Medulla oblongata (tissue), 1 donor: ENCODE results near the gene GPR132.
"Not testable (repeated sequence)": the region's sequence is repeated elsewhere in the genome, so short reads cannot be mapped to it uniquely, and the experiment has no call there.

Source experiments
- DNase-seq: peaks from one replicate; pipeline ENCODE4 v3.0.0-alpha.2; 2015; ENCODE audit errors: extremely low spot score

Gene GPR132

DNA sequence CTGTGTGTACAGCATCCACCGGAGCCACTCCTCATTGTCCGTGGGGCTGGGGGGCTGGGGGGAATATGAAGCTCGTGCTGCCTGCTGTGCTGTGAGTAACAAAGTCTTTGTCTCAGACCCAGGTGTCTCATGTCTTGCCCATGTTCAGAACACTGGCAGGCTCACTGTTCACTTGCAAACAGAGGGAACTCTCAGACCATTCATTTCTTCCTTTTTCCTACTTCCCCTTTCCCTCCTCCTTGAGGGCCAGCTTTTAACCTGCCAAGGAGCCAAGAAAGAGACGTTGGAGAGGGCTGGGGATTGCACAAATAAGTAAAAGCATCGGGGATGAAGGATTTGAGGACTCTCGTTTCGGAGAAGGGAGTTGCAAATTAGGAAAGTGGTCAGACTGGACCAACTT is 21.6 kb downstream of the GPR132 start:
- no peak for DNase-seq

GRCh38 chr14:105042813-105043212 is 22.4 kb downstream of the GPR132 start:
- DNase-seq: no peak

GRCh38 chr14:105041841-105042765 is 23.1 kb downstream of the GPR132 start:
- no peak for DNase-seq

GRCh38 chr14:105039458-105040205 is 25.6 kb downstream of the GPR132 start:
- no peak for DNase-seq

DNA sequence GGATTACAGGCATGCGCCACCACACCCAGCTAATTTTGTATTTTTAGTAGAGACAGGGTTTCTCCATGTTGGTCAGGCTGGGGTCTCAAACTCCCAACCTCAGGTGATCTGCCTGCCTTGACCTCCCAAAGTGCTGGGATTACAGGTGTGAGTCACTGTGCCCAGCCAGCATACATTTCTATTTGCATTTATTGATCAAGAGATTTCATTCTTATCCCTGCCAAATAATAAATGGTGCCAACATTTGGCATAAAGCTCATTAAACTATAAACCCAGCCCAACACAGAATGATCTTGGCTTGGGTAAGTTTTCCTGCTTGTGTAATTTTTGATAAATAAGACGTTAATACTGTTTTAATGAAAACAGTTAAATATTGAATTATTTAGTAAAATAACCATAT is 29.6 kb downstream of the GPR132 start:
- DNase-seq: not testable (repeated sequence)

DNA sequence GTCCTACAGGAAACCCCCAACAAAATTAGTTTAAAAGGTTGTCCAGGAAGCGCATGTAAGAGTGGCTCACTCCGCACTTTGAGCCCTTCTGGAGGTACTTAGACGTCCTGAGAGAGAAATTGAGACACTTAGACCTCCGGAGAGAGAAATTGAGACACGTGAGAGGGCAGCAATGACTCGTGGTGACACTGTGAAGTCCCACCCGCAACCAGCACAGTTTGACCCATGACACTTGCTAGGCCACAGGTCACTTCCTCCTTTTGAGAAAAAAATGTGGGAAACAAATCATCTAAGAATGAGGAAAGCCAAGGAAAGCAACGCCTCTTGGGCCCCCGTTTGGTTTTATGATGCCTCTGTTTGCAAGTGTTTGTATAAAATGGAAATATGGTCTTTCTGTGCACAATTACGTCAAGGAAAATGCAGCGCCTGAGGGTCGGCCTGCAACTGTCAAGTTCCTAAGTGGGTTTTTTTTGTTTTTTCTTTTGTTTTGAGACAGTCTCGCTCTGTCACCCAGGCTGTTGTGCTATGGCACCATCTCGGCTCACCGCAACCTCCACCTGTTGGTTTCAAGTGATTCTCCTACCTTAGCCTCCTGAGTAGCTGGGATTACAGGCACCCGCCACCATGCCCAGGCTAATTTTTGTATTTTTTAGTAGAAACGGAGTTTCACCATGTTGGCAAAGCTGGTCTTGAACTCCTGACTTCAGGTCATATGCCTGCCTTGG is 30.8 kb downstream of the GPR132 start:
- no peak for DNase-seq

DNA sequence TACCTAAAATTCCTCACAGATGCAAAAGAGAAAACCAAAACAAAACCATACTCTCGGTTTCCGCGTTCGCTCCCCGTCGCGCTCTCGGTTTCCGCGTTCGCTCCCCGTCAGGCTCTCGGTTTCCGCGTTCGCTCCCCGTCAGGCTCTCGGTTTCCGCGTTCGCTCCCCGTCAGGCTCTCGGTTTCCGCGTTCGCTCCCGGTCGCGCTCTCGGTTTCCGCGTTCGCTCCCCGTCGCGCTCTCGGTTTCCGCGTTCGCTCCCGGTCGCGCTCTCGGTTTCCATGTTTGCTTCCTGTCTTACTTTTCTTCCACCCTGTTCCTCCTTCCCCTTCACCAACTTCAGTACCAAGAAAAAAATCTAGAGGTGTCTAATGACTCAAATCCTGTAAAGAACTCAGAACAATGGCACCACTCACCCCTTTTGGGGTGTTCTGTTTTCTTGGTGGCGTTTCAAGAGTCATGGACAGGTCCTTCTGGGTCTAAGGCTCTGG is 31.8 kb downstream of the GPR132 start:
- DNase-seq: not testable (repeated sequence)

- not testable (repeated sequence) for DNase-seq
These were observed 32.8 kb downstream of the GPR132 start for GRCh38 chr14:105032451-105032901.

DNA sequence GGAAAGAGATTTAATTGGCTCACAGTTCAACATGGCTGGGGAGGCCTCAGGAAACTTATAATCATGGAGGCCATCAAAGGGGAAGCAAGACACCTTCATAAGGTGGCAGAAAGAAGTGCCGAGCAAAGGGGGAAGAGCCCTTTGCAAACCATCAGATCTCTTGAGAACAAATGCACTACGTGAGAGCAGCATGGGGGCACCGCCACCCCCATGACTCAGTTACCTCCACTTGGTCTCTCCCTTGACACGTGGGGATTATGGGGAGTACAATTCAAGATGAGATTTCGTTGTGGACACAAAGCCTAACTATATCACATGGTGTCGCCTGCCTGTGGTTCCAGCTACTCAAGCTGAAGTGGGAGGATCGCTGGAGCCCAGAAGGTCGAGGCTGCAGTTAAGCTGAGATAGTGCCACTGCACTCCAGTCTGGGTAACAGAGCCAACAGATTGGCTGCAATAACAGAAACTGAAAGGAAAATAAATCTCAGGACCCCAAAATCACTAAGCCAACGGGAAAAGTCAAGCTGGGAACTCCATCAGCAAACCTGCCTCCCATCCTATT is 34.3 kb downstream of the GPR132 start:
- DNase-seq: no peak

DNA sequence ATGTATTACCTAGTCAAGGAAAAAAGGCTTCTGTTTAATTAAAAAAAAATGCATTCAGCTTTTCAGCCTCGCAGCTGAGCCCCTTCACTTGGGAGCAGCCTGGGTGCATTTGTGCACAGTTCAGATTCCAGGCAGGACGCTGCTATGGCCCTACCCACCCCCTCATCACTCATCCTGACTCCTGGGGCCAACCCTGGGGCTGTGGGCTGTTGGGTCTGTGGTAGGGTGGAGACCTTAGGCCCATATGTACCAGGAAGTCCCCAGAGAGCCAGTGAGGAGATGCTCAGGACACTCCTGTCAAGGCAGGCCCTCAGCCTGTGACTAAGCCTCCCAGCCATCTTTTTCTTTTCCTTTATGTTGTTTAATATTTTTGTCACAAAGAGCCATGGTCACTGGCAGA is 35.0 kb downstream of the GPR132 start:
- no peak for DNase-seq

- no peak for DNase-seq
These were observed 35.8 kb downstream of the GPR132 start for GRCh38 chr14:105029402-105029801.

GRCh38 chr14:105028251-105028927 is 36.8 kb downstream of the GPR132 start:
- no peak for DNase-seq

GRCh38 chr14:105027718-105028117 is 37.5 kb downstream of the GPR132 start:
- not testable (repeated sequence) for DNase-seq

- no peak for DNase-seq
These were observed 38.2 kb downstream of the GPR132 start for GRCh38 chr14:105026802-105027563.

DNA sequence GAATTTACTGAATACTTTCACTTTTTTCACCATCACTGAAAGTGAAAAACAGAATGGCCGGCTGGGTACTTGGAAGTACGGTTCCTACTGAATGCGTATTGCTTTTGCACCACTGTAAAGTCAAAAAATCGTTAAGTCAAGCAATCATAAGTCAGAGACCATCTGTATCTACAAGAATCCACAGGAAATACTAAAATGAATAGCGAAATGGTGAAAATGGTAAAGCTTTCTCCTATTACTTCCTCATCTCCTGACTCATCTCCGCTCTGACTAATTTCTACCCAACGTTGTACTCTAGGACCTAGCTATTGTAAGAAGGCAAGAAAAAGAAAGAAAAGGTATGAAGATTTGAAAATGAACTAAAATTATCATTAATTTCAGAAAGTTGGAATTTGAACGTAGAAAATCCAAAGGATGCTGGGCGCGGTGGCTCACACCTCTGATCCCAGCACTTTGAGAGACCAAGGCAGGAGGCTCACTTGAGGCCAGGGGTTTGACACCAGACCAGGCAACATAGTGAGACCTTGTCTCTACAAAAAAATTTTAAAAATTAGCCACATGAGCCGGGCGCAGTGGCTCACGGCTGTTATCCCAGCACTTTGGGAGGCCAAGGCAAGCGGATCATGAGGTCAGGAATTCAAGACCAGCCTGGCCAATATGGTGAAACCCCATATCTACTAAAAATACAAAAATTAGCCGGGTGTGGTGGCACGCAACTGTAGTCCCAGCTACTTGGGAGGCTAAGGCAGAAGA is 39.0 kb downstream of the GPR132 start:
- no peak for DNase-seq

DNA sequence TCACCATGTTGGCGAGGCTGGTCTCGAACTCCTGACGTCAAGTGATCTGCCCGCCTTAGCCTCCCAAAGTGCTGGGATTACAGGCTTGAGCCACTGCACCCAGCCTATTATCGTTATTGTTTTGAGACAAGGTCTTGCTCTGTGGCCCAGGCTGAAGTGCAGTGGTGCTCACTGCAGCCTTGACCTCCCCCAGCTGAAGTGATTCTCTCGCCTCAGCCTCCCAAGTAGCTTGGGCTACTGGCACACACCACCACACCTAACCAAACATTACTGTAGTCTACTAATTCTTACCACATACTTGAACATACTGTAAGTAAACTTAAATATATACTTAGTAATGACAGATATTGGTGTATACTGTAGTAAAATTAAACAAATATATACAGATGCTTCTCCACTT is 39.8 kb downstream of the GPR132 start:
- DNase-seq: no peak

DNA sequence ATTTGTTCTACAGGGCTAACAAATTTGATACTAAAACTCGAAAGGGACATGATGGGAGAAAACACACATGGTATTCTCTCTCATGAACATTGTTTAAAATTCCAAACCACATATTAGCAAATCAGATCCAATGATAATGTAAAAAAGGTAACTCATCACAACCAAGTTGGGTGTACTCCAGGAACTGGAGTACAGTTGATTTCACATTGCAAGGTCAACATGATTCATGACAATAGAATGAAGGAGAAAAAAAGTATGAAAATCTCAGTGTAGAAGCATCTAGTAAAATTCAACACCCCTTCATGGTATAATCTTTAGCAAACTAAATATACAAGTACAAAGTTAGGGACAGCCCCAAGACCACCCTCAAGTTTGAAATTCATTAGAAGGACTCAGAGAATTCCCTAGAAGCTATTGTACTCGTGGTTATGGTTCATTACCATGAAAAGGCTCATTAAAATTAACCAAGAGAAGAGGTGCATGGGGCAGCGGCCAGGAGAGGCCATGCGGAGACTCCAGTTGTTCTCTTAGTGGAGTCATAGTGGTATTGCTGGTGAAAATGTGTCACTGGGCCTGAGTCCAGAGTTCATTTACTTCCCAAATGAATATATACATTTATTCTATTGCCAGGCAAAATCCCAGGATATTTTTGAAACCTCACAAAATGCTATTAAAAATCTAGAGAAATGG is 41.3 kb downstream of the GPR132 start:
- DNase-seq: no peak

DNA sequence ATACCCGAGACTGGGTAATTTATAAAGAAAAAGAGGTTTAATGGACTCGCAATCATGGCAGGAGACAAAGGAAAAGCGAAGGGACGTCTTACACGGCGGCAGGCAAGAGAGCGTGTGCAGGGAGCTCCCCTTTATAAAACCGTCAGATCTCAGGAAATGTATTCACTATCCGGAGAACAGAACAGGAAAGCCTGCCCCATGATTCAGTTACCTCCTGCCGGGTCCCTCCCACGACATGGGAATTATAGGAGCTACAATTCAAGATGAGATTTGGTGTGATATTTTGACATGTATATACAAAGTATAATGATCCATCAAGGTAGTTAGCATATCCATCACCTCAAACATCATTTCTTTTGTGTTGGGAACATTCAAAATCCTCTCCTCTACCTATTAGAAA is 42.1 kb downstream of the GPR132 start:
- no peak for DNase-seq

DNA sequence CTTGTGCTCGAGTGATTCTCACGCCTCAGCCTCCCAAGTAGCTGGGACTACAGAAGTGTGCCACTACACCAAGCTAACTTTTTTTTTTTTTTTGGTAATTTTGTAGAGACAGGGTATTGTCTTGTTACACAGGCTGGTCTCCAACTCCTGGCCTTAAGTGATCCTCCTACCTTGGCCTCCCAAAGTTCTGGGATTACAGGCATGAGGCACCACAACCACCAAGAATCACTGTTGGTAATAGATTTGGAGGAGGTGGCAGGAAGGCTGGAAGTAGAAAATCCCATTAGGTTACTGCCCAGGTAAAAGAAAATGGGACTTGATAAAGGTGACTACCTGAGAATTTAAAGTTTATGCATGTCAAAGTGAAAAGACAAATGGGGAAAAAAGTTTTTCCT is 43.0 kb downstream of the GPR132 start:
- DNase-seq: no peak
